OCI-LY3 (cell line): ENCODE results near the gene PARD3.

Experiments
- CTCF ChIP-seq: fragments of 200-600, 300-600 bp; sonication (generic); IDR thresholded peaks from 2 replicates; pipeline ENCODE4 v1.5.1; 2014; ENCODE audit warnings: antibody characterized with exemption, low read length, low read depth
- EZH2phosphoT487 ChIP-seq: fragments of 200-600 bp; shearing (Covaris generic); IDR thresholded peaks from 2 replicates; pipeline ENCODE4 v1.6.1; 2018; ENCODE audit warnings: antibody characterized with exemption, mixed run types, low read depth

- no peak for TF ChIP-seq CTCF
- no peak for TF ChIP-seq EZH2phosphoT487
Observed at GRCh38 chr10:34474009-34474376, 341.1 kb downstream of the PARD3 start.
